Adrenal gland (tissue), 12 donors: ENCODE results near the gene SCNN1B. TPM values are rescaled to one million over a fixed set of nuclear protein-coding genes. Genes with fewer than 3 reads are reported as not detected.

ENCODE experiments used
- DNase-seq, 7 donors: peaks; one replicate each; pipeline ENCODE4 v3.0.0-alpha.2; 2019 to 2020
- H3K27ac ChIP-seq, 5 donors: fragments of 200-600 bp; sonication (generic) in 4 of 5; 1 replicate in 3 of 5; 2 replicates in 2 of 5; pipeline versions ENCODE4 v1.5.1 to v1.8.0; 2016 to 2020; ENCODE audit warnings: mild to moderate bottlenecking in 1 of 5
- H3K27me3 ChIP-seq: fragments of 200-600 bp; 2 replicates; pipeline ENCODE4 v1.8.0; 2021
- H3K36me3 ChIP-seq, 2 donors: fragments of 200-600 bp; replicated peaks in 1 of 2; 1 replicate in 1 of 2; 2 replicates in 1 of 2; pipeline versions ENCODE4 v1.5.1 to v1.8.0; 2018 to 2022
- H3K4me1 ChIP-seq, 2 donors: fragments of 200-600 bp; replicated peaks in 1 of 2; 1 replicate in 1 of 2; 2 replicates in 1 of 2; pipeline versions ENCODE4 v1.5.1 to v1.8.0; 2018 to 2021
- H3K4me3 ChIP-seq, 4 donors: fragments of 200-600 bp; sonication (generic) in 3 of 4; one replicate each; pipeline ENCODE4 v1.5.1; 2016 to 2018
- H3K9me3 ChIP-seq, 3 donors: fragments of 200-600 bp; sonication (generic) in 1 of 3; replicated peaks in 1 of 3; 1 replicate in 2 of 3; 2 replicates in 1 of 3; pipeline versions ENCODE4 v1.5.1 to v1.8.0; 2016 to 2021
- POLR2A ChIP-seq, 2 donors: fragments of 450-650 bp; IDR thresholded peaks; one replicate each; pipeline ENCODE4 v1.6.1; 2017; ENCODE audit warnings: antibody characterized with exemption in 2 of 2, mild to moderate bottlenecking in 2 of 2, moderate library complexity in 1 of 2
- WGBS, 4 donors: extraction: QIAGEN DNeasy Blood & Tissue Kit in 2 of 4; methylation state at CpG; one replicate each; pipeline versions ENCODE4 v1.1.5 to v1.1.7; 2013 to 2017; 5-methylcytosine and 5-hydroxymethylcytosine counted together
- intact Hi-C, 2 donors: fragments of 100-400 bp; cut with DNase I; formaldehyde crosslinking; loops; one replicate each; pipeline versions ENCODE4 v1.14.1 to v1.15.0; 2022 to 2023
- polyA plus RNA-seq, 3 donors: library from polyadenylated mRNA; stranded (reverse); fragments of 200-250 nt in 2 of 3; fragments of 350-450 nt in 1 of 3; fragmentation: Illumina TruSeq in 1 of 3; extraction: RNeasy Lipid Tissue Mini Kit (QIAGEN cat#74804) in 1 of 3; gene quantifications; one replicate each; pipeline ENCODE4 v1.2.3, GENCODE V29; 2013 to 2014
- total RNA-seq, 9 donors: library from RNA; depleted of rRNA in 4 of 9; stranded (reverse); fragments of >200 nt in 4 of 9; fragments of 120-200 nt in 1 of 9; fragmentation: NEBNext Ultra II Directional in 1 of 9; extraction: Animal tissue kit (Norgen Biotek cat#: 25700) in 1 of 9; gene quantifications; one replicate each; pipeline versions ENCODE4 v1.1.0 to v1.2.4, GENCODE V29; 2013 to 2023
- TF ChIP-seq, protein P1 (sequence below), 6 experiments: fragments of 450-650 bp in 4 of 6; fragments of 200-600 bp in 2 of 6; sonication (generic) in 1 of 6; IDR thresholded peaks; 1 replicate in 5 of 6; 2 replicates in 1 of 6; pipeline versions ENCODE4 v1.5.1 to v1.8.0; 2016 to 2021; ENCODE audit warnings: antibody characterized with exemption in 6 of 6, mild to moderate bottlenecking in 2 of 6, moderate library complexity in 1 of 6
- donor health status: healthy with polysubstance abuse.
- donor health status: Bipolar disorder and iron deficiency.
- donor health status: DM: yes; HTN: yes; CAD: no.
- donor health status: DM: no; HTN: no; CAD: no.
- donor health status: DM: no; HTN: no; CAD: no.
- donor health status: DM: yes; HTN: yes; CAD: no.

The SCNN1B gene
- total and polyA plus RNA-seq, 12 donors: 0.28 to 2.2 (median 1.2) TPM; not detected in 4

DNA sequence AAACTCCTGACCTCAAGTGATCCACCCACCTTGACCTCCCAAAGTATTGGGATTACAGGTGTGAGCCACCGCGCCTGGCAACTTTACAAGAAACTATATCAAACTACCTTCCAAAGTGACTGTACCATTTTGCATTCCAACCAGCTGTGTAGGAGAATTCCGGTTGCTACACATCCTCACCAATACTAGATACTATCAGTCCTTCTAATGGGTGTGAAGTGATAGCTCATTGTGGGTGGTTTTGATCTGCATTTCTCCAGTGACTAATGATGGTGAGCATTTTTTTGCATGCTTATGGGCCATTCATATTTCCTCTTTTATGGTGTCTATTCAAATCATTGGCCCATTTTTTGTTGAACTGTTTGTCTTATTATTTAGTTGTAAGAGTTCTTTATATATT, 37.7 kb downstream of the SCNN1B start:
- WGBS, 4 donors: 61 to 91% (median 79%) methylated on average over 3 of the region's 3 CpGs
- Histone ChIP-seq H3K4me1 (no peaks in the 10 kb centered on the region), H3K36me3 (no peaks in the 10 kb centered on the region), H3K27ac (no peak overlapping the region), H3K27me3 (peaks cover 4% of the 10 kb centered on the region), H3K9me3 (no peaks in the 10 kb centered on the region), H3K4me3 (no peak overlapping the region)
- intact Hi-C loops: no loop called here
- DNase-seq: no peak
- TF ChIP-seq, protein P1, sequence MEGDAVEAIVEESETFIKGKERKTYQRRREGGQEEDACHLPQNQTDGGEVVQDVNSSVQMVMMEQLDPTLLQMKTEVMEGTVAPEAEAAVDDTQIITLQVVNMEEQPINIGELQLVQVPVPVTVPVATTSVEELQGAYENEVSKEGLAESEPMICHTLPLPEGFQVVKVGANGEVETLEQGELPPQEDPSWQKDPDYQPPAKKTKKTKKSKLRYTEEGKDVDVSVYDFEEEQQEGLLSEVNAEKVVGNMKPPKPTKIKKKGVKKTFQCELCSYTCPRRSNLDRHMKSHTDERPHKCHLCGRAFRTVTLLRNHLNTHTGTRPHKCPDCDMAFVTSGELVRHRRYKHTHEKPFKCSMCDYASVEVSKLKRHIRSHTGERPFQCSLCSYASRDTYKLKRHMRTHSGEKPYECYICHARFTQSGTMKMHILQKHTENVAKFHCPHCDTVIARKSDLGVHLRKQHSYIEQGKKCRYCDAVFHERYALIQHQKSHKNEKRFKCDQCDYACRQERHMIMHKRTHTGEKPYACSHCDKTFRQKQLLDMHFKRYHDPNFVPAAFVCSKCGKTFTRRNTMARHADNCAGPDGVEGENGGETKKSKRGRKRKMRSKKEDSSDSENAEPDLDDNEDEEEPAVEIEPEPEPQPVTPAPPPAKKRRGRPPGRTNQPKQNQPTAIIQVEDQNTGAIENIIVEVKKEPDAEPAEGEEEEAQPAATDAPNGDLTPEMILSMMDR (IDR thresholded peaks at IDR 0.05): no peak
- TF ChIP-seq POLR2A (IDR thresholded peaks at IDR 0.05): no peak

DNA sequence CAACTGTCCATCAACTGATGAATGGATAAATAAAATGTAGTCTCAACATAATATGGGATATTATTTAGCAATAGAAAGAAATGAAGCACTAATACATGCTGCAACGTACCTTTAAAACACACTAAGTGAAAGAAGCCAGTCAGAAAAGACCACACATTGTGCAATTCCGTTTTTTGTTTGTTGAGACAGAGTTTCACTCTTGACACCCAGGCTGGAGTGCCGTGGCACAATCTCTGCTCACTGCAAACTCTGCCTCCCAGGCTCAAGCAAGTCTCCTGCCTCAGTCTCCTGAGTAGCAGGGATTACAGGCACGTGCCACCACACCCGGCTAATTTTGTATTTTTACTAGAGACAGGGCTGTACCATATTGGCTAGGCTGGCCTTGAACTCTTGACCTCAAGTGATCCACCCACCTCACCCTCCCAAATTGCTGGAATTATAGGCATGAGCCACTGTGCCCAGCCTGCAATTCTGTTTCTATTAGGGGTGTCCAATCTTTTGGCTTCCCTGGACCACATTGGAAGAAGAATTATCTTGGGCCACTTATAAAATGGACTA, 40.1 kb downstream of the SCNN1B start:
- Histone ChIP-seq H3K36me3 (no peaks in the 10 kb centered on the region), H3K27me3 (peaks cover 4% of the 10 kb centered on the region), H3K9me3 (no peaks in the 10 kb centered on the region), H3K4me1 (no peaks in the 10 kb centered on the region), H3K4me3 (no peak overlapping the region), H3K27ac (no peak overlapping the region)
- WGBS, 4 donors: 67 to 76% (median 72%) methylated on average over 5 of the region's 5 CpGs
- intact Hi-C loops: no loop called here
- TF ChIP-seq POLR2A (IDR thresholded peaks at IDR 0.05): no peak
- TF ChIP-seq, protein P1 (IDR thresholded peaks at IDR 0.05): no peak
- DNase-seq: no peak

DNA sequence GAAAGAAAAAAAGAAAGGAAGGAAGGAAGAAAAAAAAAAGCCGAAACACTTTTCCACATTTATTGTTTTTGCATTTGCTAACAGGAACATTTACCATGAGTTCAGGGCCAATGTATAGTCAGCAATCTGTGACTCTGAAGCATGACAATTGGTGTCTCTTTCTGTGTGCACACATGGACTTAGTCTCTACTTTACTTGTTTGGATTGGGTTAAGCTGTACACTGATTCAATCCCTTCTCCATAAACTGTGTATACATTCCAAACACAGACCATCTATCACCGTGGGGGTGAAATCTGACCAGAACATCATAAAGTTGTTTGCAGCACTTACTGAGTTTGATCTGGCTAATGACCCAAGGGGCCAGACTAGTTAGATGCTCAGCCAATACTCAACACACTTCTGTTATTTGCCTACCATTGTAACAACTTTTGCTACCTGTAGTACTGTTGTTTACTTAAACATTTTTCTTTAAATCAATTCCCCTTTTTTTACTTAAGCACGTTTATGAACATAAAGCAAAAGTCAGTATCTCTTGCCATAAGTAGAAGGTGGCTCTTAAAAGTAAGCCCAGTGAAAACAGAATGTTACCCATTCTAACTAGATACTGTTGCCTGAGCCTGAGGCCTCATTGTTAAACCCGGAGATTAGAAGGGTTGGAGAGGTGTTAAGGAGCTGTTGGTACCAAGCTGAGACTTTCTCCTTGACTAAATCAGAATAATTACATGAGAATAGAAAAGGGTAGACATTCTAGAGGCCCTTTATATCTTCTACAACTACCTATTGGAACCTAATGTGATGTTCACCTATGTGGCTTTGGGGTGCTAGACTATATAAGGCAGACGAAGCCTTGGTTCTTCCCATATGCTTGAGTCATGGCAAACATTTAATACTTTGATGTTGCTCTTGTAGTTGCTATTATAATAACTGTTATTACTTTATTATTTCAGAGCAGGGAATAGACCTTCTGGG, 41.8 kb downstream of the SCNN1B start:
- 64 to 74% (median 67%) methylated on average over 5 of the region's 5 CpGs for WGBS, 4 donors
- H3K9me3 ChIP-seq: no peaks in the 10 kb centered on the region
- H3K4me3 ChIP-seq: no peak overlapping the region
- no peaks in the 10 kb centered on the region for H3K27me3 ChIP-seq
- DNase-seq: no peak
- H3K27ac ChIP-seq: no peak overlapping the region
- no peaks in the 10 kb centered on the region for H3K4me1 ChIP-seq
- TF ChIP-seq, protein P1 (IDR thresholded peaks at IDR 0.05): no peak
- no peak for TF ChIP-seq POLR2A (IDR thresholded peaks at IDR 0.05)
- intact Hi-C loops: no loop called here
- no peaks in the 10 kb centered on the region for H3K36me3 ChIP-seq

DNA sequence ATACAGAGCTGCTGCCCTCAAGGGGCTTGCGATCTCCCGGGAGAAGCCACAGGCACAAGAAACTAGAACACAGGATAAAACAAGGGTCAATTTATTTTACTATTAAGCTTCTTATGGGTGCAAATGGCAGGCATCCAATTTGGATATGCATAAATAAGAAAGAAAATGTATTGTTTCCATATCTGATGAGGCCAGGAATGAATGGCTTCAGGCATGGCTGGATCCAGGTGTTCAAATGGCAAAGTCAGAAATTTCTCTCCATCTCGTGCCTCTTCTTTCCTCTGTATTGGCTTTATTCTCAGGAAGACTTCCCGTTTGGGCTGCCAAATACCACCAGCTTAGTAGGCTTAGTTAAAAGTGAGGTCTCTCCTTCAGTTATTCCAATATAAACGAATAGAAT, 43.1 kb downstream of the SCNN1B start:
- Histone ChIP-seq H3K4me1 (no peaks in the 10 kb centered on the region), H3K27me3 (no peaks in the 10 kb centered on the region), H3K27ac (no peak overlapping the region), H3K36me3 (no peaks in the 10 kb centered on the region), H3K4me3 (no peak overlapping the region), H3K9me3 (no peaks in the 10 kb centered on the region)
- TF ChIP-seq POLR2A (IDR thresholded peaks at IDR 0.05): no peak
- TF ChIP-seq, protein P1 (IDR thresholded peaks at IDR 0.05): no peak
- 73 to 82% (median 77%) methylated on average over 5 of the region's 5 CpGs for WGBS, 4 donors
- intact Hi-C loops: no loop called here
- DNase-seq: no peak
